H9 (cell line): ENCODE data around the gene FBXO34. TPM values are rescaled to one million over a fixed set of nuclear protein-coding genes. Genes with fewer than 3 reads are reported as not detected.

Experiments
- DNase-seq: peaks from one replicate; pipeline ENCODE4 v3.0.0-alpha.2; 2017
- H2AFZ ChIP-seq: one replicate; pipeline ENCODE4 v1.6.1; 2013; ENCODE audit warnings: mild to moderate bottlenecking, low read length, control low read depth, moderate library complexity
- H2AK5ac ChIP-seq: 2 replicates; pipeline ENCODE4 v1.6.1; 2013; ENCODE audit warnings: low read length, control low read depth, mixed read lengths; ENCODE audit not compliant: insufficient read length
- H2BK120ac ChIP-seq: one replicate; pipeline ENCODE4 v1.6.1; 2013; ENCODE audit warnings: low read depth, mild to moderate bottlenecking, low read length, control low read depth, inconsistent platforms; ENCODE audit not compliant: poor library complexity, severe bottlenecking
- H2BK12ac ChIP-seq: 2 replicates; pipeline ENCODE4 v1.6.1; 2013; ENCODE audit warnings: low read length, control low read depth, mixed read lengths, low read depth; ENCODE audit not compliant: insufficient read length
- H2BK15ac ChIP-seq: 2 replicates; pipeline ENCODE4 v1.6.1; 2013; ENCODE audit warnings: low read depth, low read length, control low read depth
- H2BK20ac ChIP-seq: one replicate; pipeline ENCODE4 v1.6.1; 2013; ENCODE audit warnings: low read depth, mild to moderate bottlenecking, low read length, control low read depth, inconsistent platforms; ENCODE audit not compliant: poor library complexity, severe bottlenecking
- H2BK5ac ChIP-seq: 2 replicates; pipeline ENCODE4 v1.6.1; 2013; ENCODE audit warnings: low read length, control low read depth, mixed read lengths; ENCODE audit not compliant: insufficient read length
- H3K14ac ChIP-seq: 2 replicates; pipeline ENCODE4 v1.6.1; 2013; ENCODE audit warnings: low read length, control low read depth; ENCODE audit not compliant: insufficient read depth
- H3K18ac ChIP-seq: 2 replicates; pipeline ENCODE4 v1.6.1; 2013; ENCODE audit warnings: low read depth, mild to moderate bottlenecking, mixed read lengths, low read length, control low read depth; ENCODE audit not compliant: insufficient read length
- H3K23ac ChIP-seq: 2 replicates; pipeline ENCODE4 v1.6.1; 2013; ENCODE audit warnings: low read length, control low read depth, mixed read lengths, low read depth; ENCODE audit not compliant: insufficient read length
- H3K23me2 ChIP-seq: 2 replicates; pipeline ENCODE4 v1.6.1; 2013; ENCODE audit warnings: low read depth, mild to moderate bottlenecking, mixed read lengths, low read length, control low read depth; ENCODE audit not compliant: insufficient read length, poor library complexity, severe bottlenecking
- H3K27ac ChIP-seq: 2 replicates; pipeline ENCODE4 v1.5.1; 2013; ENCODE audit warnings: low read length, control low read depth, mixed read lengths, low read depth; ENCODE audit not compliant: insufficient read length
- H3K27me3 ChIP-seq: 2 replicates; pipeline ENCODE4 v1.6.1; 2013; ENCODE audit warnings: low read length, control low read depth, inconsistent platforms; ENCODE audit not compliant: insufficient read depth
- H3K4ac ChIP-seq: 2 replicates; pipeline ENCODE4 v1.6.1; 2013; ENCODE audit warnings: low read depth, mild to moderate bottlenecking, control low read depth, inconsistent platforms, low read length, moderate library complexity
- H3K4me1 ChIP-seq: 2 replicates; pipeline ENCODE4 v1.6.1; 2013; ENCODE audit warnings: low read length, control low read depth, inconsistent platforms; ENCODE audit not compliant: insufficient read depth
- H3K4me2 ChIP-seq: 2 replicates; pipeline ENCODE4 v1.6.1; 2013; ENCODE audit warnings: low read length, control low read depth, mixed read lengths; ENCODE audit not compliant: insufficient read length, insufficient read depth
- H3K56ac ChIP-seq: 2 replicates; pipeline ENCODE4 v1.6.1; 2013; ENCODE audit warnings: low read depth, mild to moderate bottlenecking, mixed read lengths, low read length, control low read depth; ENCODE audit not compliant: insufficient read length
- H3K79me1 ChIP-seq: 2 replicates; pipeline ENCODE4 v1.6.1; 2013; ENCODE audit warnings: low read depth, mild to moderate bottlenecking, moderate library complexity, low read length, control low read depth, inconsistent platforms; ENCODE audit not compliant: insufficient read depth, poor library complexity, severe bottlenecking
- H3K79me2 ChIP-seq: 2 replicates; pipeline ENCODE4 v1.6.1; 2013; ENCODE audit warnings: low read length, control low read depth, inconsistent platforms; ENCODE audit not compliant: insufficient read depth
- H3K9ac ChIP-seq: 2 replicates; pipeline ENCODE4 v1.6.1; 2013; ENCODE audit warnings: low read length, control low read depth, mixed read lengths; ENCODE audit not compliant: insufficient read length; ENCODE audit errors: extremely low read depth
- H3K9me3 ChIP-seq: one replicate; pipeline ENCODE4 v1.6.1; 2013; ENCODE audit warnings: low read depth, low read length, inconsistent platforms; ENCODE audit not compliant: control insufficient read depth
- H3T11ph ChIP-seq: one replicate; pipeline ENCODE4 v1.6.1; 2013; ENCODE audit warnings: mild to moderate bottlenecking, low read length, control low read depth, inconsistent platforms
- H4K20me1 ChIP-seq: one replicate; pipeline ENCODE4 v1.6.1; 2013; ENCODE audit not compliant: control insufficient read depth, insufficient read length, insufficient read depth
- H4K5ac ChIP-seq: 2 replicates; pipeline ENCODE4 v1.6.1; 2013; ENCODE audit warnings: low read depth, mild to moderate bottlenecking, mixed read lengths, low read length, control low read depth; ENCODE audit not compliant: insufficient read length
- H4K8ac ChIP-seq: replicated peaks from 2 replicates; pipeline ENCODE4 v1.6.1; 2013; ENCODE audit warnings: low read length, control low read depth, mixed read lengths, low read depth; ENCODE audit not compliant: insufficient read length
- H4K91ac ChIP-seq: 2 replicates; pipeline ENCODE4 v1.6.1; 2013; ENCODE audit warnings: low read depth, mild to moderate bottlenecking, moderate library complexity, mixed read lengths, low read length, control low read depth; ENCODE audit not compliant: insufficient read length
- H3K27ac Mint-ChIP-seq, 3 experiments: 2 replicates in 2 of 3; 3 replicates in 1 of 3; pipeline ENCODE4 v1.8.0; 2020 to 2021; ENCODE audit warnings: mixed read lengths in 3 of 3, mild to moderate bottlenecking in 1 of 3, moderate library complexity in 1 of 3
- H3K27me3 Mint-ChIP-seq: 2 replicates; pipeline ENCODE4 v1.8.0; 2021; ENCODE audit warnings: low read depth, mild to moderate bottlenecking, moderate library complexity, mixed read lengths
- H3K36me3 Mint-ChIP-seq, 3 experiments: 2 replicates in 2 of 3; 3 replicates in 1 of 3; pipeline ENCODE4 v1.8.0; 2020 to 2021; ENCODE audit warnings: low read depth in 3 of 3, mixed read lengths in 3 of 3; ENCODE audit not compliant: insufficient read depth in 1 of 3
- H3K4me1 Mint-ChIP-seq, 2 experiments: 2 replicates each; pipeline ENCODE4 v1.8.0; 2020; ENCODE audit warnings: mixed read lengths in 2 of 2
- H3K4me3 Mint-ChIP-seq, 2 experiments: 2 replicates in 1 of 2; 3 replicates in 1 of 2; pipeline ENCODE4 v1.8.0; 2020 to 2021; ENCODE audit warnings: mild to moderate bottlenecking in 2 of 2, mixed read lengths in 2 of 2, moderate library complexity in 1 of 2
- H3K9me3 Mint-ChIP-seq, 2 experiments: 2 replicates in 1 of 2; 3 replicates in 1 of 2; pipeline ENCODE4 v1.8.0; 2020; ENCODE audit warnings: mild to moderate bottlenecking in 2 of 2, mixed read lengths in 2 of 2, moderate library complexity in 1 of 2
- CTCF ChIP-seq: fragments of 200-600 bp; sonication (generic); conservative IDR thresholded peaks from 3 replicates; pipeline ENCODE4 v1.8.0; 2021; ENCODE audit warnings: antibody characterized with exemption, mild to moderate bottlenecking
- WGBS: extraction: QIAGEN DNeasy Blood & Tissue Kit; methylation state at CpG from one replicate; pipeline ENCODE4 v1.1.7; 2013; ENCODE audit warnings: missing lambda C conversion rate, low lambda C conversion rate, mixed read lengths; ENCODE audit not compliant: insufficient read length; ENCODE audit errors: extremely low coverage; 5-methylcytosine and 5-hydroxymethylcytosine counted together
- total RNA-seq: library from RNA; stranded (reverse); gene quantifications from 2 replicates; pipeline ENCODE4 v1.2.1, GENCODE V29; 2021

Gene FBXO34
- total RNA-seq, 1 experiment from 2014 or later, result 12.0 TPM

GRCh38 chr14:55281316-55281839 is 10.2 kb downstream of the FBXO34 start:
- Mint-ChIP-seq H3K27me3 (no peaks in the 10 kb centered on the region), H3K4me3 (no peak overlapping the region), H3K9me3 (no peaks in the 10 kb centered on the region), H3K4me1 (peaks cover 7% of the 10 kb centered on the region in 2 experiments), H3K36me3 (peaks cover 2 to 4% (median 3%) of the 10 kb centered on the region in 3 experiments; a peak in 5 of 7 replicates), H3K27ac (no peak overlapping the region)
- H3K9ac ChIP-seq, result no peak overlapping the region
- no peak overlapping the region for H2BK20ac ChIP-seq
- H3K14ac ChIP-seq, result no peak overlapping the region
- H3K56ac ChIP-seq, result no peak overlapping the region
- peaks cover 5% of the 10 kb centered on the region; the same call in 1 of the 2 replicates for H3K79me2 ChIP-seq
- H3K4me1 ChIP-seq, result no peaks in the 10 kb centered on the region
- no peak overlapping the region for H4K8ac ChIP-seq
- no peak for DNase-seq
- WGBS, result no CpG with 5 or more reads among the region's 6 CpGs
- no peak overlapping the region for H3K4me2 ChIP-seq
- no peak overlapping the region for H3K27ac ChIP-seq
- H2AK5ac ChIP-seq, result no peak overlapping the region
- H3K79me1 ChIP-seq, result peaks cover 3% of the 10 kb centered on the region
- no peak overlapping the region for H4K91ac ChIP-seq
- H3K9me3 ChIP-seq, result no peaks in the 10 kb centered on the region
- no peak overlapping the region for H3K4ac ChIP-seq
- H3T11ph ChIP-seq, result no peak overlapping the region
- H2BK120ac ChIP-seq, result no peak overlapping the region
- no peak overlapping the region for H4K5ac ChIP-seq
- H3K18ac ChIP-seq, result no peak overlapping the region
- TF ChIP-seq CTCF, result no peak
- no peak overlapping the region for H3K23ac ChIP-seq
- no peaks in the 10 kb centered on the region for H4K20me1 ChIP-seq
- no peaks in the 10 kb centered on the region for H3K27me3 ChIP-seq
- H2AFZ ChIP-seq, result no peak overlapping the region
- H2BK5ac ChIP-seq, result no peak overlapping the region
- H2BK15ac ChIP-seq, result no peak overlapping the region
- H3K23me2 ChIP-seq, result no peaks in the 10 kb centered on the region
- H2BK12ac ChIP-seq, result no peak overlapping the region
